D721Med (cell line): ENCODE data around the gene ELAVL3.

Experiments
- DNase-seq: peaks from one replicate; pipeline ENCODE4 v3.0.0; 2011; ENCODE audit warnings: low spot score; ENCODE audit not compliant: insufficient read length
- FAIRE-seq: peaks from 2 replicates; lab custom pipeline; 2011; peaks lifted over from hg19 to GRCh38; lab: Jason Lieb, UNC
- TF ChIP-seq, protein P1 (sequence below): IDR thresholded peaks from 2 replicates; pipeline ENCODE4 v1.5.1; 2012; ENCODE audit warnings: mild to moderate bottlenecking, control low read depth; ENCODE audit not compliant: insufficient read depth; ENCODE audit errors: missing control alignments

Gene ELAVL3

DNA sequence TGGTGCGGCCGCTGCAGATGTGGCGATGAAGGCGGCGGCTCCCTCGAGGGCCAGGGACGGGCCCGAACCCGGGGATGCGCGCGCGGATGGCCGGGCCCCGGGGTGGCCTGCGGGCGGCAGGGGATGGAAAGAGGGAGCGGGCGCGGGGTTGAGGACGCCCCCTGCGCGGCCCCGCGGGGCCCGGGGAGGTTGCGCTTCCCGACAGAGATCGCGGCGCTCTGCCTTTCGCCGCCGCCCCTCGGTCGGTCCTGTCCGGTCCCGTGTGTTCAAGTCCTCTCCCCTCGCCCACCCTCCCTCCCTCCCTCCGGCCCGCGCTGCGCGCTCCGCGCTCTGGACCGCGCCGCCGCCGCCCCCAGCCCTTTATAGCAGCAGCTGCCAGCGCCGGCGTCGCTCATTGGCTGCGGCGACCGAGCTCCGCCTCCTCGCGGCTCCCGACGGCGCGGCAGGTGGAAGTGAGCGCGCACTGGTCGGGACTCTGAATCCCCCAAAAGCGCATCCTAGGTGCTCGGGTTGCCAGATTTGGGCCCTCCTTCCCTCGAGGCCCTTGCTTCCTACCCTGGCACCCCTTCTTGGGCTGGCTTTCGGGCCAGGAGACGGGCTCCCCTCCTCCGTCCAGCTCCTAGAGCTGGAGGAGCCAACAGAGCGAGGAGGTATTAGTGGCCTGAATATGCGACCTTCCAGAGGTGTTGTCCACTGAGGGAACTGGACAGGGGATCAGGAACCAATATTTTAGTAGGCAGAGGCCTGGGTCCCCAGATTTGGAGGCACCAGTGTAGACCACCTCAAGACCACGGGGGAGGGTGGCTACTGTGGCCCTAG, at the start of gene ELAVL3:
ELAVL3 (minus strand) TSS at position 332 of the 819 bp plus-strand sequence. CDS start 438 bp downstream, outside the sequence.
- FAIRE-seq (no peak), DNase-seq (peak; percentile 62)
- TF ChIP-seq, protein P1, sequence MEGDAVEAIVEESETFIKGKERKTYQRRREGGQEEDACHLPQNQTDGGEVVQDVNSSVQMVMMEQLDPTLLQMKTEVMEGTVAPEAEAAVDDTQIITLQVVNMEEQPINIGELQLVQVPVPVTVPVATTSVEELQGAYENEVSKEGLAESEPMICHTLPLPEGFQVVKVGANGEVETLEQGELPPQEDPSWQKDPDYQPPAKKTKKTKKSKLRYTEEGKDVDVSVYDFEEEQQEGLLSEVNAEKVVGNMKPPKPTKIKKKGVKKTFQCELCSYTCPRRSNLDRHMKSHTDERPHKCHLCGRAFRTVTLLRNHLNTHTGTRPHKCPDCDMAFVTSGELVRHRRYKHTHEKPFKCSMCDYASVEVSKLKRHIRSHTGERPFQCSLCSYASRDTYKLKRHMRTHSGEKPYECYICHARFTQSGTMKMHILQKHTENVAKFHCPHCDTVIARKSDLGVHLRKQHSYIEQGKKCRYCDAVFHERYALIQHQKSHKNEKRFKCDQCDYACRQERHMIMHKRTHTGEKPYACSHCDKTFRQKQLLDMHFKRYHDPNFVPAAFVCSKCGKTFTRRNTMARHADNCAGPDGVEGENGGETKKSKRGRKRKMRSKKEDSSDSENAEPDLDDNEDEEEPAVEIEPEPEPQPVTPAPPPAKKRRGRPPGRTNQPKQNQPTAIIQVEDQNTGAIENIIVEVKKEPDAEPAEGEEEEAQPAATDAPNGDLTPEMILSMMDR, result no peak

DNA sequence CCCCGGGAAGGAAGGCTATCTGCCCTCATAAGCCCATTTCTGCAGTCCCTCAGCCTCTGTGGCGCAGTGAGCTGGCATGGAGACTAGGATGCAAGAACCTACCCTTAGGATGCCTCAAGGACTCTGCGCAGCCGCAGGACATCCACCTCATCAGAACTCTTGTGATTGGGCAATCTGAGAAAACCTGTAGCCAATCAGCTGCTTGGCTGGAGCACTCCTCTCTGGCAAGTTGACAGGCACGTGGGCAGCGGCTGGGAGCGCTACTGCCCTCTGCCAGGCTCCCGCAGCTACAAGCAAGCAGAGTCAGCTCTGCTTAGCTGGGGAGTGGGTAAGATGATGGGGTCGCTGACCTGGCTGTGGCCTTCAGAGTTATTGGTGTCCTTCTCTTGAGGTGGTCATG, 49.6 kb upstream of the ELAVL3 start:
- DNase-seq (peak; percentile 86), FAIRE-seq (no peak)
- TF ChIP-seq, protein P1, result peak; percentile 41

DNA sequence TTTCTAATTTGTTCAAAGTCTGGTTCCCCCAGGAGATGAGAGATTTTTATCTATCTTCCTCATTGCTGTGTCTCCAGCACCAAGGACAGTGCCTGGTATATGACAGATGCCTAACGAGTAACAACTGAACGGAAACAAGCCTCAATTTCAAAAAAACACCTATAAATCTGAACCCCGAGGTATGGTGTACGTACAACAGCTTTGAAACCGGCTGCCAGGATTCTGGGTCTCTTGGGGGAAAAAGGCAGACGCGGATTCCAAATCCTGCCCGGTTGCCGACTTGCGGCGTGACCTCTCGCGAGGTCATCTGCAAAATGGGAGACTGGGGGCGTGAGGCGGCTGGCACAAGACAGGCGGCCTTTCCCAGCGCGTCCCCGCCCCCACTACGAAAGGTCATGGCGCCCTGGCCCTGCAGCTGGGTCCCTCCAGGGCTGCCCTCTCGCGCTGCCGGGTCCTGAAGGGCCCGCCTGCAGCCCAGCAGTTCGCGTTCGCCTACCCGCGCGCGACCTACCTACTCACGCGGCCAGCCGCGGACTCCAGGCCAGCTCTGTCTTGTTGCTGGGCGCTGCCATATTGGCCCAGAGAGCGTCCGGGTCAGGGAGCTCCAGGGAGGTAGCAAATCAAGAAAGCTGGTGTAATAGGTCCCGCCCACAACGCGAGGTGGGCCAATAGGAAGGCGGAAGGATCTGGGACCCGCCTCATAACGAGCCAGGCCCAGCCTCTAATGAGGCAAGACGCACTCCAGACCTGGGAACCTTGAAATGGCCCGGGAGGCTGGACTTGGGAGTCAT, 47.9 kb upstream of the ELAVL3 start, which contains the start of gene ECSIT:
ECSIT (minus strand) TSS at position 584 of the 791 bp plus-strand sequence. CDS start 9,964 bp downstream, outside the sequence.
- TF ChIP-seq, protein P1, result no peak
- no peak for FAIRE-seq
- DNase-seq, result peak; percentile 96

DNA sequence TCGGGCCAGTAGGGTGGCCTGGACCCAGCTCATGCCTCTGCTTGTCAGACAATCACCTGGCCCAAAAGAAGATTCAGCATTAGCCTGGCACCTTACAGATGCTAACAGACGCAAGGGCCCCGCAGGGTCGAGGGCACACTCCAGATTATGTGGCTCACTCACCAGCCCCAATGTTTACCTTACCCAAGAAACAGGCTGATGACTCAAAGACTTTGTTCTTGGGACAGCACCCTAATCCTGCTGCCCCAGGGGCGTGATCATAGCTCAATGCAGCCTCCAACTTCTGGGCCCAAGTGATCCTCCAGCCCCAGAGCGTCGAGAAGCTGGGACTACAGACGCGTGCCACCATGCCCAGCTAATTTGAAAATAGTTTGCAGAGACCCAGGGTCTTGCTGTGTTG, 38.3 kb upstream of the ELAVL3 start:
- TF ChIP-seq, protein P1, result no peak
- FAIRE-seq, result no peak

DNA sequence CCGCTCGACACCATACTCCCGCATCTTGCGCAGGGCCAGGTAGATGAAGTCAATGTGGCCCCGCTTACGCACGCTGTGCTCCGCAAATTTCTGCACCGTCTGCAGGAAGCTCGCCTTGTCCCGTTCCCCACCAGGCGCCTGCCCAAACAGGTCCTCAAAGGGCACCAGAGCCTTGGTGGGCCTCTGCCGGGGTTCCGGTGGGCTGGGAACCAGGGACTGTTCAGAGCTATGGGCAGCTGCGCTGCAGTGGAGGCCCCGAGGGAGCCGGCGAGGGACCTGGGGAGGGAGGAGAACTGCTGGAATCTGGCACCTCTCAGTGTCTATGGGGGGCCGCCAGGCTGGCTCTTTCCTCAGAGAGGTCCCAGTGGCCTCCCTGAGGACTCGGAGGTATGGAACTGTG, 33.1 kb upstream of the ELAVL3 start:
- TF ChIP-seq, protein P1, result no peak
- FAIRE-seq (no peak), DNase-seq (peak; percentile 3)

More for the DNA sequence above, 38.3 kb upstream of the ELAVL3 start:
- peak; percentile 6 for DNase-seq

DNA sequence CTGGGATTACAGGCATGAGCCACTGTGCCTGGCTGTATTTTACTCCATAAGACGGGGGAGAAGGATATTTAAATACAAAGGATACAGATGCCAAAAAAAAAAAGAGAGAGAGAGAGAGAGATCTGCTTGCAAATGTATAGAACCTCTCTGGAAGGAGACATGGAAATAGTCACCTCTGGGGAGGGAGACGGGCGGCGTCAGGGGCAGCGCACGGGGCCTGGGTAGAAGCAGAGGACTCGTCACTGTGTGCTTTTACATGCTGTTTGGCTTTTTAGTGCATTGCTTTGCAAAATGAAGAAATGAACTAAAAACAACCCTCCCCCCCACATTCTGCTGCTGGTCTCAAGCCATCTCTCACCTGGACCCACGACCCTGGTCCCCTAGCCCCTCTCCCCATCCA, 29.6 kb upstream of the ELAVL3 start:
- TF ChIP-seq, protein P1, result no peak
- FAIRE-seq (no peak), DNase-seq (peak; percentile 3)
